Adrenal gland (tissue), 12 donors: ENCODE measurements around the gene POSTN. TPM values are rescaled to one million over a fixed set of nuclear protein-coding genes. Genes with fewer than 3 reads are reported as not detected.

Source experiments
- DNase-seq, 7 donors: peaks; one replicate each; pipeline ENCODE4 v3.0.0-alpha.2; 2019 to 2020
- H3K27ac ChIP-seq, 5 donors: fragments of 200-600 bp; sonication (generic) in 4 of 5; 1 replicate in 3 of 5; 2 replicates in 2 of 5; pipeline versions ENCODE4 v1.5.1 to v1.8.0; 2016 to 2020; ENCODE audit warnings: mild to moderate bottlenecking in 1 of 5
- H3K27me3 ChIP-seq: fragments of 200-600 bp; 2 replicates; pipeline ENCODE4 v1.8.0; 2021
- H3K36me3 ChIP-seq, 2 donors: fragments of 200-600 bp; replicated peaks in 1 of 2; 1 replicate in 1 of 2; 2 replicates in 1 of 2; pipeline versions ENCODE4 v1.5.1 to v1.8.0; 2018 to 2022
- H3K4me1 ChIP-seq, 2 donors: fragments of 200-600 bp; replicated peaks in 1 of 2; 1 replicate in 1 of 2; 2 replicates in 1 of 2; pipeline versions ENCODE4 v1.5.1 to v1.8.0; 2018 to 2021
- H3K4me3 ChIP-seq, 4 donors: fragments of 200-600 bp; sonication (generic) in 3 of 4; one replicate each; pipeline ENCODE4 v1.5.1; 2016 to 2018
- H3K9me3 ChIP-seq, 3 donors: fragments of 200-600 bp; sonication (generic) in 1 of 3; replicated peaks in 1 of 3; 1 replicate in 2 of 3; 2 replicates in 1 of 3; pipeline versions ENCODE4 v1.5.1 to v1.8.0; 2016 to 2021
- CTCF ChIP-seq, 6 experiments: fragments of 450-650 bp in 4 of 6; fragments of 200-600 bp in 2 of 6; sonication (generic) in 1 of 6; IDR thresholded peaks; 1 replicate in 5 of 6; 2 replicates in 1 of 6; pipeline versions ENCODE4 v1.5.1 to v1.8.0; 2016 to 2021; ENCODE audit warnings: antibody characterized with exemption in 6 of 6, mild to moderate bottlenecking in 2 of 6, moderate library complexity in 1 of 6
- POLR2A ChIP-seq, 2 donors: fragments of 450-650 bp; IDR thresholded peaks; one replicate each; pipeline ENCODE4 v1.6.1; 2017; ENCODE audit warnings: antibody characterized with exemption in 2 of 2, mild to moderate bottlenecking in 2 of 2, moderate library complexity in 1 of 2
- WGBS, 4 donors: extraction: QIAGEN DNeasy Blood & Tissue Kit in 2 of 4; methylation state at CpG; one replicate each; pipeline versions ENCODE4 v1.1.5 to v1.1.7; 2013 to 2017; 5-methylcytosine and 5-hydroxymethylcytosine counted together
- intact Hi-C, 2 donors: fragments of 100-400 bp; cut with DNase I; formaldehyde crosslinking; loops; one replicate each; pipeline versions ENCODE4 v1.14.1 to v1.15.0; 2022 to 2023
- polyA plus RNA-seq, 3 donors: library from polyadenylated mRNA; stranded (reverse); fragments of 200-250 nt in 2 of 3; fragments of 350-450 nt in 1 of 3; fragmentation: Illumina TruSeq in 1 of 3; extraction: RNeasy Lipid Tissue Mini Kit (QIAGEN cat#74804) in 1 of 3; gene quantifications; one replicate each; pipeline ENCODE4 v1.2.3, GENCODE V29; 2013 to 2014
- total RNA-seq, 9 donors: library from RNA; depleted of rRNA in 4 of 9; stranded (reverse); fragments of >200 nt in 4 of 9; fragments of 120-200 nt in 1 of 9; fragmentation: NEBNext Ultra II Directional in 1 of 9; extraction: Animal tissue kit (Norgen Biotek cat#: 25700) in 1 of 9; gene quantifications; one replicate each; pipeline versions ENCODE4 v1.1.0 to v1.2.4, GENCODE V29; 2013 to 2023
- donor health status: healthy with polysubstance abuse.
- donor health status: Bipolar disorder and iron deficiency.
- donor health status: DM: yes; HTN: yes; CAD: no.
- donor health status: DM: no; HTN: no; CAD: no.
- donor health status: DM: no; HTN: no; CAD: no.
- donor health status: DM: yes; HTN: yes; CAD: no.

The POSTN gene
- total and polyA plus RNA-seq, 12 donors = 1.8 to 197 (median 8.1) TPM

GRCh38 chr13:37529751-37530385, 68.7 kb downstream of the POSTN start:
- intact Hi-C loops = no loop called here
- WGBS, 4 donors = 71 to 83% (median 76%) methylated on average over 2 of the region's 2 CpGs
- H3K27ac ChIP-seq = no peak overlapping the region
- no peak overlapping the region for H3K4me3 ChIP-seq
- H3K27me3 ChIP-seq = no peaks in the 10 kb centered on the region
- no peaks in the 10 kb centered on the region for H3K4me1 ChIP-seq
- TF ChIP-seq POLR2A (IDR thresholded peaks at IDR 0.05) = no peak
- no peak for TF ChIP-seq CTCF (IDR thresholded peaks at IDR 0.05)
- no peaks in the 10 kb centered on the region for H3K36me3 ChIP-seq
- H3K9me3 ChIP-seq = peaks cover 0 to 4% (median 0%) of the 10 kb centered on the region in 3 donors
- DNase-seq = no peak

- Histone ChIP-seq H3K4me3 (no peak overlapping the region), H3K9me3 (peaks cover 0 to 4% (median 0%) of the 10 kb centered on the region in 3 donors), H3K27me3 (no peaks in the 10 kb centered on the region), H3K4me1 (no peaks in the 10 kb centered on the region), H3K36me3 (no peaks in the 10 kb centered on the region), H3K27ac (no peak overlapping the region)
- no peak for TF ChIP-seq POLR2A (IDR thresholded peaks at IDR 0.05)
- no peak for TF ChIP-seq CTCF (IDR thresholded peaks at IDR 0.05)
- intact Hi-C loops = no loop called here
- 64 to 77% (median 66%) methylated on average over 3 of the region's 3 CpGs for WGBS, 4 donors
- DNase-seq = no peak
Measured at GRCh38 chr13:37526710-37527473, 71.7 kb downstream of the POSTN start.

GRCh38 chr13:37515226-37515625, 83.3 kb downstream of the POSTN start:
- H3K9me3 ChIP-seq = no peaks in the 10 kb centered on the region
- no peaks in the 10 kb centered on the region for H3K36me3 ChIP-seq
- DNase-seq = no peak
- no peak overlapping the region for H3K4me3 ChIP-seq
- no peak overlapping the region for H3K27ac ChIP-seq
- intact Hi-C loops = no loop called here
- H3K27me3 ChIP-seq = no peaks in the 10 kb centered on the region
- no peak for TF ChIP-seq CTCF (IDR thresholded peaks at IDR 0.05)
- TF ChIP-seq POLR2A (IDR thresholded peaks at IDR 0.05) = no peak
- WGBS, 4 donors = 64 to 80% (median 75%) methylated on average over 1 of the region's 1 CpG
- no peaks in the 10 kb centered on the region for H3K4me1 ChIP-seq
